LNCAP (cell line): ENCODE data around the gene CCDC148.

Experiments
- TF ChIP-seq, protein P1 (sequence below): fragments of 450-650 bp; IDR thresholded peaks from 2 replicates; pipeline ENCODE4 v1.5.1; 2017; ENCODE audit warnings: mild to moderate bottlenecking

Gene CCDC148

DNA sequence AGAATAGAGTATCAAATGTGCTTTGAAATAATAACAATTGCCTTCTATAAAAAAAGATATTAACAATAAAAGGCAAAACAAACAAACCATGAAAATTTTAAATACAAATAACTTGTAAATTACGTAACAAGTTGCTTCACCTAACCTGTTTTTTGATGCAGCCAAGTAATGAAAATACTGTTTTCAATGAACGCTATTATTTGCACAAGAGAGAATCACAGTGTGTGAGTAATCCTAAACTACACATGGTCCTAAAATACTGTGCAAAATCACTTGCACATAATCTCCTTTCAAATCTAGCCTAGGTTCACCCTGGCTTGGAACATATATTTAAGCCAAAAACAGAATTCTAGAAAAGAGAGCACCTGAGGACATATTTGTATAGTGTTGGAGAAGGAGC is 98.9 kb downstream of the CCDC148 start:
- TF ChIP-seq, protein P1, sequence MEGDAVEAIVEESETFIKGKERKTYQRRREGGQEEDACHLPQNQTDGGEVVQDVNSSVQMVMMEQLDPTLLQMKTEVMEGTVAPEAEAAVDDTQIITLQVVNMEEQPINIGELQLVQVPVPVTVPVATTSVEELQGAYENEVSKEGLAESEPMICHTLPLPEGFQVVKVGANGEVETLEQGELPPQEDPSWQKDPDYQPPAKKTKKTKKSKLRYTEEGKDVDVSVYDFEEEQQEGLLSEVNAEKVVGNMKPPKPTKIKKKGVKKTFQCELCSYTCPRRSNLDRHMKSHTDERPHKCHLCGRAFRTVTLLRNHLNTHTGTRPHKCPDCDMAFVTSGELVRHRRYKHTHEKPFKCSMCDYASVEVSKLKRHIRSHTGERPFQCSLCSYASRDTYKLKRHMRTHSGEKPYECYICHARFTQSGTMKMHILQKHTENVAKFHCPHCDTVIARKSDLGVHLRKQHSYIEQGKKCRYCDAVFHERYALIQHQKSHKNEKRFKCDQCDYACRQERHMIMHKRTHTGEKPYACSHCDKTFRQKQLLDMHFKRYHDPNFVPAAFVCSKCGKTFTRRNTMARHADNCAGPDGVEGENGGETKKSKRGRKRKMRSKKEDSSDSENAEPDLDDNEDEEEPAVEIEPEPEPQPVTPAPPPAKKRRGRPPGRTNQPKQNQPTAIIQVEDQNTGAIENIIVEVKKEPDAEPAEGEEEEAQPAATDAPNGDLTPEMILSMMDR = no peak

DNA sequence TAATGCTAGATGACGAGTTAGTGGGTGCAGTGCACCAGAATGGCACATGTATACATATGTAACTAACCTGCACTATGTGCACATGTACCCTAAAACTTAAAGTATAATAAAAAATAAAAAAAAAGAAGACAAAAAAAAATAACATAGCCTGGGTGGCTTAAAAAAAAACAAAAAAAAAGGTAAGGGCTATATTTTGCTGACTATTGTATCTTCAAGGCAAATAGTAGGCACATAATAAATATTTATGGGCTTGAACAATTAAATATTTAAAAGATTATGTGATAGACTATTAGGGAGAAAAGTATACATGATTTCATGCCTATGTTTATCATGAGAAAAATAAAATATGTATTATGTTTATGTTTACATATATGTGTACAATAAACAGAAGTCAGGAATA is 99.4 kb downstream of the CCDC148 start:
- TF ChIP-seq, protein P1 = no peak

DNA sequence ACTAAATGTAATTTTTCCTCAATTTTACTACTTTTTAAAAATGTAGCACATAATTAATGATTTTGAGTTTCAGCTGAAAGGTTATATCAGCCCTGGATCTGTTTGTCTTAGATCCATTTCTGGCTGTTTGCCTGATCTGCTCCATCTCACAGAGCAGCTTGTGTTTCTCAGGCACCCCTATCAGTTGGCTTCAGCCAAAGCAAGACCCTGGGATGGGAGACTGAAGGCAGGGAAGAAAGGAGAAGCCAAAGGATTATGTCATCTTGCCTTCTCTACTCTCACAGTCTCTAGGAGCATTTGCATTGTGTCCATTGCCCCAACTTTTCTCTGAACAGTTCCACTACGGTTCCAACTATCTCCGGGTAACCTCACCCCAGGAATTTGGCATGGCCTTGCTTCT is 110.5 kb downstream of the CCDC148 start:
- TF ChIP-seq, protein P1 = no peak

DNA sequence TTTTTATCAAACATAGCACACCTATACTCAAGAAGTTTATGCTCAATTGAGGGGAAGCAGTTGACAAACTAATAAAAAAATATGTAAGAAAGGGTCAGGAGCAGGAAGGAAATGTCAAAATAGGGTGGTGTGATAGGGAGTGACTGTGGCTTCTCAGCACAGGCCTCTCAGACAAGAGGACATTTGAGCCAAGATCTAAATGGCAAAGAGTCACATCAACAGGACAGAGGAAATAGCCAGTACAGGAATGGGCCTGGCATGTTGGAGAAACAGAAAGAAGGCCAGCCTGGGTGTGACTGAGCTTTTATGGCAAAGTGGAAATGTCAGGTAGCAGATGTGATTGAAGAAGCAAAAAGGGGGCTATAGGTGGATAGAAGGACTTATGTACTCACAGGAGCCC is 117.0 kb downstream of the CCDC148 start:
- TF ChIP-seq, protein P1 = no peak

DNA sequence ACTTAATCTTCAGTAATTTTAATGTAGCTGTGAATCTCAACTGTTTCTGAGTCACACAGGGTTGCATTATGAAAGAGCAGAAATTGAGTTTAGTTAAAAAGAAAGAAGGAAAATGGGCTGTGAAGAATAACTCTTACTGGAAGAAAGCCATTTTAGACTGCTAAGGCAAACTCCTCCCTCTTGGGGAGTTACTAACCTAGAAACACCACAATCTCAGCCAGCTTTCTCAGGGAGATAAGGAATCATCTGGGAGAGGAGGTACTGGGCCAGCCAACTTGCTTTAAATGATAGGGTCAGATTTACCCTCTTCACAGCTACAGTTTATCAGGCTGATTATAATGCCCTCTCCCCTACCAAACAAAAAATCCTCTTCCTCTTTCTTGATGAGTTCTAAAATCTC is 119.5 kb downstream of the CCDC148 start:
- TF ChIP-seq, protein P1 = no peak

DNA sequence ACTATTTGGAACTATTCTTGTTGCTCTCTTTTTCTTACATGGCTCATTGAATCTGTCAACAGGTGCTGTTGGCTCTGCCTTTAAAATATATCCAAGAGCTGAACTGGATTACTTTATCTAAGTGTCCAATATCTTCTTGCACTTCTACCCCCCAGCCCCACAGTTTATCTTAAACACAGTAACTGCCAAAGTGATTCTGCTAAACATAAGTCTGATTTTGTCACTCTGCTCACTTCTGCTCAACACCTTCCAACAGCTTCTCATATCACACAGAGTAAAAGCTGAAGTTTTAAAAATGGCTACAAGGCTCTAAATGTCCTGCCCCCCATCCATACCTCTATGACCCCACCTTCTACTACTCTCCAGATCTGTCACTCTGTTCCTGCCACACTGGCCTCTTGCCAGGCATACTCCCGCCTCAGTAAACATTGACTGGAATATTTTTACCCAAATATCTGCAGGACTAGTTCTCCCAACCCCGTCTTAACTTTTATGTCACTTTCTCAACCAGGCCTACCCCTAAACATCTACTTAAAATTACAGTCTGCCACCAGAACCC is 130.7 kb downstream of the CCDC148 start:
- TF ChIP-seq, protein P1 = no peak

DNA sequence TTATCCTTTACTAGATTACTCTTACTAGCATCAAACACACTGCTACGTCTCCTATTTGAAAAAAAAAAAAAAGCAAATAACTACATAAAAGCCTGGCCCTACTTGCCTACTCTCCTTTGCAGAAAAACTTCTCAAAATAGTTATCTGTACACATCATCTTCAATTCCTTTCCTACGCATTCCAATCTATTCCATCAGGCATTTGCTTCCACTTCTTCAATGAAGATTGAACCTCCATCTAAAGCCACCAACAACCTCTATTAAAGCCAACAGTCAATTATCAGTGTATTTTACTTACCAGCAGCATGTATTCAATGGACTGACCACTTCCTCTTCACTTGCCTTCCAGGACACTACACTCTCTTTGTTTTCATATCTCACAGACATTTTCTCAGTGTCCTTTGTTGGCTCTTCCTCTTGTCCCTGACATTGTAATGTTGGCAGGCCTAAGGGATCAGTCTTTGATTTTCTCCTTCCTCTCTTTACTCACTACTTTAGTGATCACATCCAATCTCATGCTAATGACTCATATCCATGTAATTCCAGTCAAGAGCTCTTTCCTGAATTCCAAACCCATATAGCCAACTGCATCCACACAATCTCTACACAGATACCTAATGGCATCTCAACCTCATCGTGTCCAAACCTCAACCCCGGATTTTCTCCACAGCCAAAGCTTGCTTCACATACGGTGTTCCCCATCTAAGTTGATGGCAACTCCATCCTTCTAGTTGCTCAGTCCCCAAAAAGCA is 131.3 kb downstream of the CCDC148 start:
- TF ChIP-seq, protein P1 = no peak
